ENCODE measurements around the gene COLEC11.
A peak's percentile ranks its signal among the peaks of the same experiment; 100 is the strongest.
"Not testable (repeated sequence)": the region's sequence is repeated elsewhere in the genome, so short reads cannot be mapped to it uniquely, and the experiment has no call there.

The COLEC11 gene

DNA sequence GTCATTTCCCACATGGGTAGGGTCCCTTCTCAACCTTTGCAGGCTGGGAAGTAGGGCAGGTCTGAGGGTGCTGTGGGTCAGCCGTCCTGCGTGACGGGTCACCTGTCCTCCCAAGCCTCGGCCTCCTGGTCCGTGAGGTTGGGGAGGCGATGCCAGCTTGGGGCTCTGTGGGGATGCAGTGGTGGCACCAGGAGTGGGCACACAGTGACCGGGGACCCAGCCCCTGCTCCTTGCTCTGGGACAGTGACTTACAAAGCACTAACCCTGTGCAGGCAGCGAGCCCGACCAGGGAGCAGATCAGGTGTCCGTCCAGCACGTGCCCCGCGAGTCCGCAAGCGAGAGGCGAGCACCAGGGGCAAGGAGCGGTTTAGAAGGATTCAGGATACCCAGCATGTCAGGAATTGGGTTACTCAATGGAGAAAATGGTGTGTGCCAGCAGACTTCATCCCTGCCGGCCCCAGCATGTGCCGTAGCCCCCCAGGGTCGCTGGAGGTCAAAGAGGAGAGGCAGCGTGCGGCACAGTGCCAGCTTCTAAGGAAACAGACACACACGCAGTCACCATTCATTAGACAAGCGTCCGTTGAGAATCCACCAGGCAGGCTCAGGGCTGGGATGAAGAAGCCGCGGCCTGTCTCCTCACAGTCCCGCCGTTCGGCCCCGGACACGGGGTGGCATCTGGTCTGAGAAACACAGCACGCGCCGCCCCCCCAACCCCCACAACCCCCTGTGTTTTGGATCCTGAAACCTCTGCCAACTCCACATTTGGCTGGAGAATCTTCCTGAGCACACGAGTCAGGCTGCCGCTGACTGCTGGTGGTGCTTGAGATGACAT lies 11.7 kb downstream of the COLEC11 start:
- no peak for DNase-seq

DNA sequence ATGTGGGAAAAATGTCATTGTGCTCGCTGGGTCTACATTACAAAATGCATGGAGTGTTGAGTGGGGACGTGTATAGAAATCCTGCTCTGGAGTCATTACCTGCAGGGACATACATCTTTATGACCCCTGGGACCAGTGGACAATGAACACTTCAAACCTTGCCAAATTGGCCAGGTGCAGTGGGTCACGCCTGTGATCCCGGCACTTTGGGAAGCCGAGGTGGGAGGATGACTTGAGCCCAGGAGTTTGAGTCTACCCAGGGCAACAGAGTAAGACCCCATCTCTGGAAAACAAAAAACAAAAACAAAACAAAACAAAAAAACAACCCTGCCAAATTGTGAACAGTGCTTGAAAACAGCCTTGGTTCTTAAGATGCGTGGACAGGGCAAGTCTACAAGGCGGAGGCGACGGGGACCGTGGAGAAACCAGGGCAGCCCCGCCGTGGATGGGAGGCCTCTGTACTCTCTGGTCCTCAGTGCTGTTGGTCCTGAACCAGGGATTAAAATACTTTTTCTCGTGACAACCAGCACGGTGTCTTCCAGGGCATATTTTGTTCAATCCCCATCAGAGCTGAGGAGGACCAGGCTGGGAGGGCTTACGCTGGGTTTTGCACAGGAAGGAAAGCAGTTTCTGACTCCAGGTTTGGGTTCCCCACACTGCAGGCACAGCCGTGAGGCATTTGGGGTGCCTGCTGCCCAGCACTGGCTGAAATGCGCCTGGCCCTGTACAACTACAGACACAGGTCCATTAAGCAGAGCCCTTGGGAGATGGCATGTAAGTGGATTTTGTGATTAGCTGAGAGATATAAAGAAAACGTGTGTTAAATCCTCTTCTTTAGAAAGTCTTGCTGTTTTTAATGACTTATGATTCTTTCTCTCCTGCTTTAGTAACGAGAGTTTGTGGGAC lies 13.7 kb downstream of the COLEC11 start:
- DNase-seq = peak in 2 of 3 experiments; percentile 24 to 72

DNA sequence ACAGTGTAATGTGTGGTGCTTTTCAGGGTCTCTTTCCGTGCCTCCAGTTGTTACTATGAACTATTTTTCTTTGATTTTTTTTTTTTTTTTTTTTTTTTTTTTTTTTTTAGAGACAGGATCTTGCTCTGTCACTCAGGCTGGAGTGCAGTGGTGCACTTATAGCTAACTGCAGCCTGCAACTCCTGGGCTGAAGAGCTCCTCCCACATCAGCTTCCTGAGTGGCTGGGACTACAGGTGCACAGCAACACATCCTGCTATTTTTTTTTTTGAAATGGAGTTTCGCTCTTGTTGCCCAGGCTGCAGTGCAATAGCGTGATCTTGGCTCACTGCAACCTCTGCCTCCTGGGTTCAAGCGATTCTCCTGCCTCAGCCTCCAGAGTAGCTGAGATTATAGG lies 14.4 kb downstream of the COLEC11 start:
- DNase-seq = peak; percentile 35 to 87 (median 71)

DNA sequence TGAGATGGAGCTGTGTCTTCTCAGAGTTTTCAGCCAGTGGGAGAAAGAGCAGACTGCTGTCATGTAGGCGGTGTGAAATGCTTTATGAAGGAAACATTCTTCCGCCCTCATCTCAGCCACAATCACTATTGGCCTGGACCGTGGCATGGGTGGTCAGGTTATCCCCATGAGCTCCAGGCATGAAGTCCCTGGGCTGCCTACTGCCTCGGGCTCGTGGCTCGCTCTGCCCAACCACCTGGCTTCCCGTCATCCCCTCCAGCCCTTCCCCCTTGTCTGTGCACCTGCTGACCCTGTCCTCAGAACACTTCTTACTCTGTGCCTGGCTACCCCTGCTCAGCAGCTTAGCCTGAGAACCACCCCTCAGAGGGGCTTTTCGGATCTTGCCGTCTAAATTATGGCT lies 15.5 kb downstream of the COLEC11 start:
- DNase-seq = no peak

DNA sequence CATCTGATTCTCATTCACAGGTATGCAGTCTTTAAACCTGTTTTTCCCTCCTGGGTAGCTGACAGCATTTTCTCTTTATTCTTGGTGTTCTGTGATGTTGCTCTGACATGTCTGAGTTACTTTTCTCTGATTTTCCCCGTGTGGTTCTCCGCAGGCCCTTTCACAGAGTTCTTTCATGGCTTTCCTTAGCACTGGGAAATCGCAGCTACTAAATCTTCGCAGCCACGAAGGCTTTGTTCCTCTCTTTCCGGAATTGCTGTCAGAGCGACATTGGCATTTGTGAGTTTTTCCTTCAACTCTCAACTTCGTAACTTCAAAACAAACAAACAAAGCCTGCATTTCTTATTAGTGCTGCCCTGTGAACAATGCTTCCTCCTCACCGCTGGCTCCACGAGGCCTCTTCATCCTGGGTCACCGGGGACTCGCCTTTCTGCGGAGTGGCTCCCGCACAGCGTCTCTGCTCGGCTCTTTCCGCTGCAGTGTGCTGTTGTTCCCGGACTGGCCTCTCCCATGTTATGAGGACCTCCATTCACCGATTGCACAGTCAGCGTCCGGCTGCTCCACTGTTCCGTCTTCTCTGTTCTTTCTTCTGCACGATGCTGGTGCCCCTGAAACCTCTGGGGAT lies 16.1 kb downstream of the COLEC11 start:
- peak in 1 of 3 experiments; percentile 25 for DNase-seq

DNA sequence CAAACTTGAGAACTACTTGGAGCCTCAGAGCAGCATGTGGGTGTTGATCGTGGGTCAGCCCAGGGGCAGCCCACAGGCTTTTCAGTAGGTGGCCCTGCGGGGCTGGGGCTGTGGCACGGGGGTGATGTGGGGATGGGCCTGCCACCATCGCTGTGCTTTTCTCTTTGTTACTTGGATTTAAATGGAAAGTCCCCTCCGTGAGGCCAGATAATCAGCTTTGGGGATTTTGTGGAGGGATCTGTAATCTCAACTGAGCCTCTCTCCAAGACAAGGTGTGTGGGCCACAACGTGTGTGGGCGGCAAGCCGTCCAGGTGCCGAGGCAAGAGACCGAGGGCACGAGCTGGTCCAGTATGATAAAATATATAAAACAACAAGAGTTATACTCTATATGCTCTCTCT lies 16.7 kb downstream of the COLEC11 start:
- DNase-seq = no peak

DNA sequence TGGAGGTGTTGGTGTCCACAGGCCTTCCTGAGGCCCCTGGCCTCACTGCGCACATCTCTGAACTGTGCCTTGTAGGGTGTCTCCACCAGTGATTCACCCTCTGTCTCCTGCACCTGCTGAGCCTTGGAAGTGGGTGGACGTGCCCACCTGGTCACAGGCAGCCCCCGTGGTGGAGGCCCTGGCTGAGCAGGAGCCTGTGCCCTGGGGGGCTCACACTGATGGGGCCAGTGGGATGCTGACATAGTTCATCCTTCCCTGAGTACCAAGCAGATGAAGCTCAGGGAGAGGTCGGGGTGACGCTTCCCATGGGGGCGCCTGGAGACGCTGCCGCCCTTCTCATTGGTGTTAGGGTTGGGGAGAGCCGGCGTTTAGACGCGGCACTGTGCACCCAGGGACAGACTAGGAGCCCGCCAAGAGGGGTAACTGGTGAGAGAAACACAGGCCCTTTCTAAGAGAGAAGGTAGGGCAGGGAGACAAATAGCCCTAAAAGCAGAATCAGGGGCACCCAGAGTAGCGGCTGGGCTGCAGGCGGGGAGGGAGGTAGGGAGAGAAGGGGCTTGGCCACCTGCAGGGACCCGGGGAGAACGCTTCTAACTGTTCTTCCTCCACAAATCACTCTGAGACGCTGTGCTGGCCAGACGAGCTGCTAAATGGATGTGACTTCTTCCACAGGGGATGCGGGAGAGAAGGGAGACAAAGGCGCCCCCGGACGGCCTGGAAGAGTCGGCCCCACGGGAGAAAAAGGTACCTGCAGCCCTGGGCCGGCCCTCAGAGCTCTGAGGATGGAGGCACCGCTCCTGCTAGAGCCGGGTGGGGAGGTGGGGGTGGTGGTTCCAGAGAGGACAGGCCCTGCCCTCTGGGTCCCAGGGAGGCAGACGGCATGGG lies 18.0 kb downstream of the COLEC11 start:
- DNase-seq = no peak

DNA sequence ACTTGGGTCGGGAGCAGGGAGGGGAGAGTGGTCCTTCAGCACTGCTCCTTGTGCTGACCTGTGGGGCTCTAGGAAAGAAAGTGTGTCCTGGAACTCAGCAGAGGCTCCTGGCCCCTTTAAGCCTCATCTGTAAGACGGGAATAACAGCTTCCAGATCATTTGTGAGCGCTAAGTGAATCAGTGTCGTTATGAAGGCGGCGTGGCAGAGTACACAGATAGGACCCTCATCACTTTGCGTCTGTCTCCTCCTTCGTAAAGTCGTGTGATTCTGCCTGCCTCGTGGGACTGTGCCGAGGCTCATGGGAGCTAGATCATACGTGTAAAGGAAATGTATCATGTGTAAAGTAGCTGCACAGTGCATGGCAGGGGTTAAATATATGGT lies 18.6 kb downstream of the COLEC11 start:
- no peak for DNase-seq

DNA sequence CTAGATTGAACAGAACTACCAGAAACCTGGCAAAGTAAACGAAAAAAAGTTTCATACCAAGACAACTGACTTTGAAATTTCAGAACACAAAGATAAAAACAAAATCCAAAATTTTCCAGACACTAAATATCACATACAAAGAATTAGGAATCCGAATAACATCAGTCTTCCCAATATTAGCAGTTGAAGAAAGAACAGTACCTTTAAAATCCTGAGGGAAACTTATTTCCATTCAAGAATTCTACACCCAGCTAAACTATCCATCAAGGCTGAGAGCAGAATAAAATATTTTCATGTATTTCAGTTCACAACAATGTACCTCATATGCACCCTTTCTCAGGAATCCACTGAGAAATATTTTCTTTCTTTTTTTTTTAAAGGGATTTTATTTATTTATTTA lies 19.8 kb downstream of the COLEC11 start:
- not testable (repeated sequence) for DNase-seq

DNA sequence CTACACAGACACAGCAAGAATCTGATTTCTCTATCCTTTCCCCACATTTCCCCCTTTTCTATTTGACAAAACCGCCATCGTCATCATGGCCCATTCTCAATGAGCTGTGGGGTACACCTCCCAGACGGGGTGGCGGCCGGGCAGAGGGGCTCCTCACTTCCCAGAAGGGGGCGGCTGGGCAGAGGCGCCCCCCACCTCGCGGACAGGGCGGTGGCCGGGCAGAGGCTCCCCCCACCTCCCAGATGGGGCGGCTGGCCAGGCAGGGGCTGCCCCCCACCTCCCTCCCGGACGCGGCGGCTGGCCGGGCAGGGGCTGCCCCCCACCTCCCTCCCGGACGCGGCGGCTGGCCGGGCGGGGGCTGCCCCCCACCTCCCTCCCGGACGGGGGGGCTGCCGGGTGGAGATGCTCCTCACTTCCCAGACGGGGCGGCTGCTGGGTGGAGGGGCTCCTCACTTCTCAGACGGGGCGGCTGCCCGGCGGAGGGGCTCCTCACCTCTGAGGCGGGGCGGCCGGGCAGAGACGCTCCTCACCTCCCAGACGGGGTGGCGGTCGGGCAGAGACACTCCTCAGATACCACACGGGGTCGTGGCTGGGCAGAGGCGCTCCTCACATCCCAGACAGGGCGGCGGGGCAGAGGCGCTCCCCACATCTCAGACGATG lies 20.8 kb downstream of the COLEC11 start:
- not testable (repeated sequence) for DNase-seq

DNA sequence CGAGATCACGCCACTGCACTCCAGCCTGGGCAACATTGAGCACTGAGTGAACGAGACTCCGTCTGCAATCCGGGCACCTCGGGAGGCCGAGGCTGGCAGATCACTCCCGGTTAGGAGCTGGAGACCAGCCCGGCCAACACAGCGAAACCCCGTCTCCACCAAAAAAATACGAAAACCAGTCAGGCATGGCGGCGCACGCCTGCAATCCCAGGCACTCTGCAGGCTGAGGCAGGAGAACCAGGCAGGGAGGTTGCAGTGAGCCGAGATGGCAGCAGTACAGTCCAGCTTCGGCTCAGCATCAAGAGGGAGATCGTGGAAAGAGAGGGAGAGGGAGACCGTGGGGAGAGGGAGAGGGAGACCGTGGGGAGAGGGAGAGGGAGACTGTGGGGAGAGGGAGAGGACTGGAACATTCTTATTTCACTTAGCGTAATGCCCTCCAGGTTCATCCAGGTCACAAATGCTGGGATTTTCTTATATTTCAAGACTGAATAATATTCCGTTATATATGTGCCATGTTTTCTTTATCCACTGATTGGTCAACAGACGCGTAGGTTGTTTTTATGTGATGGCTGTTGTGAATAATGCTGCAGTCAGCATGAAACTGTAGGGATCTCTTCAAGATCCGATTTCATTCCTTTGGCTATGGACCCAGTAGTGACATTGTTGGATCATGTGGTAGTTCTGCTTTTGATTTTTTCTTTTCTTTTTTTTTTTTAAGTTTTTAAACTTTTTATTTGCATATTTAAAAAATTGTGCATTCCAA lies 21.7 kb downstream of the COLEC11 start:
- not testable (repeated sequence) for DNase-seq

DNA sequence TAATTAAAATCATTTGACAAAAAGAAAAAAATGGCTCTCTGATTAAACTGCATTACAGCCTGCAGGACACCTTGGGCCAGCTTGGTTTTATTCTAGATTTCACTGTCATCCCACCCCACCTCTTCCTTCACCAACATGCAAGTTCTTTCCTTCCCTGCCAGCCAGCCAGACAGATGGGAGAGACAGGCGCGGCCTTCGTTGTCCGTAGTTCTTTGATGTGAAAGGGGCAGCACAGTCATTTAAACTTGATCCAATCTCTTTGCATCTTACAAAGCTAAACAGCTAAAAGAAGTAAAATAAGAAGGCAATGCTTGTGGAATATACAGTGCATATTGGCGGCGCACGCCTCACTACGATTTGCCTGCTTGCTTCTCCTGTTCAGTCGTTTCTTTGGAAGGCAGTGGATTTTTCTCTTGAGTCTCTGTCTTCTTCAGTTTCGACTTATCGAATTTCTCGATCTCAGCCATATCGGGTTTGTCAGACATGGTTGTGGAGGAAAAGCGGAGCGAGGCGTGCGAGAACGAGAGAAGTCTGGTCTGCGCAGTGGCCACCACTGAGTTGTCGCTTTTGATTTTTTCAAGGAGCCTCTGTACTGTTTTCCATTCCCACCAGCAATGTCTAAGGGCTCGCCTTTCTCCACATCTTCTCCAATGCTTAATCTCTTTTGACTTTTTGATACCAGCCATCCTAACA lies 22.4 kb downstream of the COLEC11 start:
- no peak for DNase-seq

DNA sequence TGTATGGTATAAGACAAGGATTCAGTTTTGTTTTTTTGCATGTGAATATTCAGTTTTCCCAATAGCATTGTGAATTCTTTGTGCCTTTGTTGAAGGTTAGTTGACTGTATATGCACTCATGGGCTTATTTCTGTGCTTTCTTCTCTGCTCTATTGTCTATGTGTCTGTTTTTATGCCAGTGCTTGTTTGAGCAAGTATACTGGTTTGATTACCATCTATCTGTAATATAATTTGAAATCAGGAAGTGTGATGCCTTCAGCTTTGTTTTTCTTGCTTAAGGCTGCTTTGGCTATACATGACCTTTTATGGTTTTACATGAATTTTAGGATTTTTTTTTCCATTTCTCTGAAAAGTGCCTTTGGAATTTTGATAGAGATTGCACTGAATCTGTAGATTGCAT lies 23.5 kb downstream of the COLEC11 start:
- no peak for DNase-seq

DNA sequence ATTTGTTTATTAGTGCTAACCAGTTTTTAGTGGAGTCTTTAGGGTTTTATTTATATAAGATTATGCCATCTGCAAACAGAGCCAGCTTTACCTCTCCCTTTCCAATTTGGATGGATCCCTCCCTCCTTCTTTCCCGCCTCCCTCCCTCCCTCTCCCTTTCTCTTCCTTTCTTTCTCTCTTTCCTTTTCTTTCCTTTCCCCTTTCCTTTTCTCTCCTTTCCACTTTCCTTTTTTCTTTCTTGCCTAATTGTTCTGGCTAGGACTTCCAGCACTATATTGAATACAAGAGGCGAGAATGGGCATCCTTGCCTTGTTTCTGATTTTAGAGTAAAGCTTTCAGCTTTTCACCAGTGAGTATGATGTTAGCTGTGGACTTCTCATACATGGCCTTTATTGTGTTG lies 24.1 kb downstream of the COLEC11 start:
- DNase-seq = no peak

DNA sequence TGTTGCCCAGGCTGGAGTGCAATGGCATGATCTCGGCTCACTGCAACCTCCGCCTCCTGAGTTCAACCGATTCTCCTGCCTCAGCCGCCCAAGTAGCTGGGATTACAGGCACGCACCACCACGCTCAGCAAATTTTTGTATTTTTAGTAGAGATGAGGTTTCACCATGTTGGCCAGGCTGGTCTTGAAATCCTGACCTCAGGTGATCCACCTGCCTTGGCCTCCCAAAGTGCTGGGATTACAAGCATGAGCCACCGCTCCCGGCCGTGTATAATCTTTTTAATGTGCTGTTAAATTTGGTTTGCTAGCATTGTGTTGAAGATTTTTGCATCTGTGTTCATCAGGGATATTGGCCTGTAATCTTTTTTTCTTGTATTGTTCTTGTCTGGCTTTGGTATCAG lies 24.7 kb downstream of the COLEC11 start:
- not testable (repeated sequence) for DNase-seq

DNA sequence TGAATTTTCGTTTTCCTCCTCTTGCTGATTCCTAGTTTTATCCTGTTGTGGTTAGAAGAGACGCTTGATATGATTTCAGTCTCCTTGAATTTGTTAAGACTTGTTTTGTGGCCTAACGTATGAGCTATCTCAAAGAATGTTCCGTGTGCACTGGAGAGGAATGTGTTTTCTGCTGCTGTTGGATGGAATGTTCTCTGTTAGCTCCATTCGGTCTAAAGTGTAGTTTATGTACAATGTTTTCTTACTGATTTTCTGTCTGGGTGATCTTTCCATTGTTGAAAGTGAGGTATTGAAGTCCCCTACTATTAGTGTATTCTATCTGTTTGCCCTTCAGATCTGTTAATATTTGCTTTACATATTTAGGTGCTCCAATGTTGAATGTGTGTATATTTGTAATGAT lies 25.9 kb downstream of the COLEC11 start:
- peak in 1 of 3 experiments; percentile 13 for DNase-seq

DNA sequence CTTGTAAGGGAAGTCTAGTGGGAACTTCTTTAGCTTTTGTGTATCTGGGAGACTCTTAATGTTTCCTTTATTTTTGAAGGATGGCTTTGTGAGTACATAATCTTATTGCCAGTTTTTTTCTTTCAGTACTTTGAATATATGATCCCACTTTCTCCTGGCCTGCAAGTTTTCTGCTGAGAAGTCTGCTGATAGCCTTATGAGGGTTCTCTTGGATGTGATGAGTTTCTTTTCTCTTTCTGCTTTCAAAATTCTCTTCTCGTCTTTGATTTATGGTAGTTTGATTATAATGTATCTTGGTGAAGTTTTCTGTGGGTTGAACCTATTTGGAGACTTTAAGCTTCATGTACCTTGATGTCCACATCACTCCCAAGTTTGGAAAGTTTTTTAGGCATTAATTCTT lies 28.1 kb downstream of the COLEC11 start:
- no peak for DNase-seq

DNA sequence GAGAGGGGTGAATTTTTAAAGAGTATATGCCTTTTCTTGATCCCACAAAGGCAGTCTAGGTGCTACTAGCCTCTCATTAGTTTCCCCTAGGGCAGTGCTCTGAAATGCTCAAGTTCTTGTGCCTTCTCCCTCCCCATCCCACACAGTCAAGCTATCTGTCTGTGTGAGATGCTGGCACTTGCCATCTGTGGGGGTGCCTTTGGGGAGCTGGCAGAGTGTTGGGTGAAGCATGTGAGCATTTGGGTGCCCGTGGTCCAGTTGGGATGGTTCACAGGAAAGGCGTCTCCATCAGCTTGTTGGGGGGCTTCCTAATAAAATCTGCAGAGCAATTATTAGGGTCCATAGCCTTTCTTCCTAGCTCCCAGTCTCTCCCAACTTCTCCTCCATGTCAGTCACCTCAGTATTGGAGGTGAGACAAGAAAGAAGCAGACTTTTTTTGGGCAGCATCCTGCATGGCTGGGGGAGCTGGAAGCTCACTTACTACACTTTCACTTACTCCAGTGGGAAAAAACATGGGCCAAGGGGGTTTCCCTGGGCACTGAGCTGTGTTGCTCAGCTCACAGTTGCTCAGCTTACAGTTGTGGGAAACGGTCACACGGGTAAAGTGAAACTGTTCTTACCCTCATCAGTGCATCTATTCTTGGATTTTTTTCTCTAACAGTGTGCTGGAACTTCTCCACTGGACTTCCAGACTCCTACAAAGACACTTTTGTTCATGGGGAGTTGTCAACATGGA lies 29.3 kb downstream of the COLEC11 start:
- no peak for DNase-seq

DNA sequence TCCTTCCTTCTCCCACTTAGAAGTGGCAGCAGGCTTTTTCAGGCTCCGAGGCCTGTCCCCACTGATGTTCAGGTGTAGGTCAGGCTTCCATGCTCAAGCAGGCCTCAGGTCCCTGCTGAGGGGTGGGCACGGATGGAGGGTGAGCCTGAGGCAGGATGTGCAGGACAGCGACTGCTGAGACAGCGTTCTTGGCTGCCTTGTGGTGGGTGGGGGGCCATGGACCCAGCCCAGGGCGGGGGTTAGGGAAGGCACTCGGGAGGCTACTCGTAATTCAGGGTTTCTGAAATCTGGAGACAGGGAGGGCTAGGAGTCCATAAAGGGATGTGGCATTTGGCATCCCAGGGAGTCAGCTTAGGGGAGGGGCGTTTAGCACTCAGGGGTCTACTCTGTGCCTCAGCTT lies 30.3 kb downstream of the COLEC11 start:
- no peak for DNase-seq
